ENCODE measurements around the gene VAT1. TPM values are rescaled to one million over a fixed set of nuclear protein-coding genes. Genes with fewer than 3 reads are reported as not detected.

Gene VAT1
- polyA plus RNA-seq, 1 donor from 2014 or later = 151 TPM

GRCh38 chr17:42969001-42969581, 53.1 kb downstream of the VAT1 start:
- H3K27ac ChIP-seq (ENCODE audit: low read length) = no peak overlapping the region
- TF ChIP-seq EZH2 (IDR thresholded peaks at IDR 0.05; ENCODE audit: borderline replicate concordance, insufficient read depth, low read length, poor library complexity, severe bottlenecking) = no peak
- no peak for TF ChIP-seq POLR2AphosphoS5 (IDR thresholded peaks at IDR 0.05)
- no peak for TF ChIP-seq MXI1 (conservative IDR thresholded peaks at IDR 0.05; ENCODE audit: poor library complexity, severe bottlenecking)
- no peak for TF ChIP-seq TAF1 (IDR thresholded peaks at IDR 0.05; ENCODE audit: low read depth)
- no peak for TF ChIP-seq RAD21 (conservative IDR thresholded peaks at IDR 0.05)
- no peak for TF ChIP-seq SMC3 (conservative IDR thresholded peaks at IDR 0.05; ENCODE audit: poor library complexity)
- TF ChIP-seq CTCF (IDR thresholded peaks at IDR 0.05; ENCODE audit: poor library complexity, severe bottlenecking) = no peak
- TF ChIP-seq EP300 (conservative IDR thresholded peaks at IDR 0.05; ENCODE audit: poor library complexity, severe bottlenecking) = no peak
- no peak for TF ChIP-seq REST (IDR thresholded peaks at IDR 0.05; ENCODE audit: borderline replicate concordance)

GRCh38 chr17:42967925-42968324, 54.3 kb downstream of the VAT1 start:
- Histone ChIP-seq H3F3A (ENCODE audit: insufficient read depth, low read length, poor library complexity, severe bottlenecking) (no peaks in the 10 kb centered on the region), H3K27ac (ENCODE audit: low read length) (no peak overlapping the region), H3K4me3 (ENCODE audit: low read length) (no peak overlapping the region), H3K79me2 (replicated peaks; ENCODE audit: insufficient read depth, low read length) (peaks cover 7% of the 10 kb centered on the region), H3K9ac (ENCODE audit: low read length) (no peak overlapping the region), H3K27me3 (ENCODE audit: insufficient read depth, low read depth, low read length) (no peaks in the 10 kb centered on the region), H3K9me2 (ENCODE audit: insufficient read depth, low read length) (no peaks in the 10 kb centered on the region), H3K36me3 (ENCODE audit: insufficient read depth, low read length) (no peaks in the 10 kb centered on the region), H2AFZ (ENCODE audit: low read depth, low read length) (no peak overlapping the region), H3K4me2 (ENCODE audit: low read length) (no peak overlapping the region), H4K20me1 (ENCODE audit: insufficient read depth) (no peaks in the 10 kb centered on the region), H3K9me3 (ENCODE audit: low read length) (no peaks in the 10 kb centered on the region)
- TF ChIP-seq SMC3 (conservative IDR thresholded peaks at IDR 0.05; ENCODE audit: poor library complexity) (no peak), POLR2AphosphoS5 (IDR thresholded peaks at IDR 0.05) (no peak), RAD21 (conservative IDR thresholded peaks at IDR 0.05) (no peak), EZH2 (IDR thresholded peaks at IDR 0.05; ENCODE audit: borderline replicate concordance, insufficient read depth, low read length, poor library complexity, severe bottlenecking) (no peak), CTCF (IDR thresholded peaks at IDR 0.05; ENCODE audit: poor library complexity, severe bottlenecking) (no peak), EP300 (conservative IDR thresholded peaks at IDR 0.05; ENCODE audit: poor library complexity, severe bottlenecking) (no peak), REST (IDR thresholded peaks at IDR 0.05; ENCODE audit: borderline replicate concordance) (no peak), TAF1 (IDR thresholded peaks at IDR 0.05; ENCODE audit: low read depth) (no peak), MXI1 (conservative IDR thresholded peaks at IDR 0.05; ENCODE audit: poor library complexity, severe bottlenecking) (no peak)

More at GRCh38 chr17:42969001-42969581, 53.1 kb downstream of the VAT1 start:
- Histone ChIP-seq H3K9ac (ENCODE audit: low read length) (no peak overlapping the region), H3K27me3 (ENCODE audit: insufficient read depth, low read depth, low read length) (no peaks in the 10 kb centered on the region), H3K9me3 (ENCODE audit: low read length) (no peaks in the 10 kb centered on the region), H2AFZ (ENCODE audit: low read depth, low read length) (no peak overlapping the region), H4K20me1 (ENCODE audit: insufficient read depth) (no peaks in the 10 kb centered on the region), H3F3A (ENCODE audit: insufficient read depth, low read length, poor library complexity, severe bottlenecking) (no peaks in the 10 kb centered on the region), H3K79me2 (replicated peaks; ENCODE audit: insufficient read depth, low read length) (no peaks in the 10 kb centered on the region), H3K4me2 (ENCODE audit: low read length) (no peak overlapping the region), H3K4me3 (ENCODE audit: low read length) (no peak overlapping the region), H3K36me3 (ENCODE audit: insufficient read depth, low read length) (no peaks in the 10 kb centered on the region), H3K9me2 (ENCODE audit: insufficient read depth, low read length) (no peaks in the 10 kb centered on the region)

Measured in neural cell (in vitro differentiated cells).